NOMO-1 (cell line): ENCODE results near the gene HACD1.
"Not testable (repeated sequence)": the region's sequence is repeated elsewhere in the genome, so short reads cannot be mapped to it uniquely, and the experiment has no call there.

Experiments used
- DNase-seq, 2 experiments: peaks; one replicate each; lab custom pipeline; 2025; ENCODE audit not compliant: unreplicated experiment in 2 of 2; lab: John Stamatoyannopoulos, UW

The HACD1 gene

DNA sequence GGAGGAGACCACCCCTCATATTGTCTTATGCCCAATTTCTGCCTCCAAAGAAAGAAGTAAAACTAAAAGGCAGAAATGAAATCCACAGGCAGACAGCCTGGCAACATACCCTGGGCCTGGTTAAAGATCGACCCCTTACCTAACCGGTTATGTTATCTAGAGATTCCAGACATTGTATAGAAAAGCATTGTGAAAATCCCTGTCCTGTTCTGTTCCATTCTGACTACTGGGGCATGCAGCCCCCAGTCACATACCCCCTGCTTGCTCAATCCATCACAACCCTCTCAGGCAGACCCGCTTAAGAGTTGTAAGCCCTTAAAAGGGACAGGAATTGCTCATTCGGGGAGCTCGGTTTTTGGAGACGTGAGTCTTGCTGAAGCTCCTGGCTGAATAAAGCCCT is 29.9 kb downstream of the HACD1 start:
- DNase-seq, result not testable (repeated sequence)

DNA sequence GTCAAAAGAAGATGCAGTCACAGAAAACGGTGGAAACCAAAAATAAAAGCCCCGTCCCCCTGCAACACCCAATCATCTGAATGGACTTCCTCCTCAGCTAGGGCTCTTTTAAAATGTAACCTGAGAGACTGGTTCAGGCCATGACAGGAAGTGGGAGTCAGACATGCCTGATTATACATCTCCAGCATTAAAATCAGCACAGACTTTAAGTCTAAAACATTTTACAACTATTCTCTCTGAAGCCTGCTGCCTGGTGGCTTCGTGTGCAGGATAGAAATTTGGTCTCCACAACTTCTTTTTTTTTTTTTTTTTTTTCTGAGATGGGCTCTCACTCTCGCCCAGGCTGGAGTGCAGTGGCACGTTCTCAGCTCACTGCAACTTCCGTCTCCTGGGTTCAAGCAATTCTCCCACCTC is 30.3 kb downstream of the HACD1 start:
- DNase-seq, result peak in 1 of 2 experiments; percentile 36

DNA sequence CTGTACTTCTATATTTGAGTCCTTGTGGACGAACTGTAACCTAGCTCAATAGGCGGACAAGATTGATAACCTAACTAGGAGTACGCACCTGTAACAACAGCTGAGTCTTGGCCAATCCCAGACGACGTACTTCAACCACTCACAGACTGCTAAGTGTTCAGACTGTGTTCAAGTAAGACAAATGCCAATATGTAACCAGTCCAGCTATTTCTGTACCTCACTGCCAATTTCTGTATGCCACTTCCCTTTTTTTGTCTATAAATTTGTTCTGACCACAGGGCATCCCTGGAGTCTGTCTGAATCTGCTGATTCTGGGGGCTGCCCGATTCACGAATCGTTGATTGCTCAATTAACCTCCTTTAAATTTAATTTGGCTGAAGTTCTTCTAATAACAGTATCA is 32.2 kb downstream of the HACD1 start:
- peak; percentile 47 to 80 for DNase-seq

DNA sequence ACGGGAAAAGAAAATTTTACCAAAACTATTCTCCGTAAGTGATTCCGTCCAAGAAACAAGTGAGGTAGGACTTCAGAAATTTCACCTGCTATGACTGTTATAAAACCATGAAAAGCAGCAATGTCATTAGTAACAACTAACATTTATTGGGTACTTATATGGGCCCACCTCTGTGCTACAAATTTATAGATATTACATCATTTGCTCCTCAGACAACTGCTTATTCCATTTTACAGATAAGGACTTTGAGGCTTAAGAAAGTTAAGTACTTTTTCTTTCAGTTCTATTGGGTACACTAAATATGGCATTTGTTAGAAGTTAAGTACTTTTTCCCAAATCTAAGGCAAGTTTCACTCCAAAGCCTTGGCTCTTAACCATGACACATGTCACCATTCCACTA is 36.3 kb downstream of the HACD1 start:
- DNase-seq, result no peak

DNA sequence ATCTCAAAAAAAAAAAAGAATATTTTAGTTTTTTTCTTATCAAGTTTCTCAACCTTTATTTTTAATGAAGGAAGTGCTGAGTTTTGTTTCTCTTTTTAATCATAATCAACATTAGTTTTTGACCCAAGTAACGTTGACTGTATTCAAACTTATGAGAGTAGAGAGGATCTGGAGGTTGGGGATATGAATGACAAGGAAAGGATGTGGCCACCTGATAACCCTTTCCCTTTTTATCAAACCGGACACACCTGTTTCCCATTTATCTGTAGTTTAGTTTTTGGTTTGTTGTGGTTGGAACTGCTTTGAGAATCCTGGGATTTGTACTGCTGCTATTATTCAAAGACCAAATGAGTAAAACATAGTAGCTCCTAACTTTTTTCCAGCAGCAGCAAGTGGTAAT is 38.6 kb downstream of the HACD1 start:
- DNase-seq, result no peak

DNA sequence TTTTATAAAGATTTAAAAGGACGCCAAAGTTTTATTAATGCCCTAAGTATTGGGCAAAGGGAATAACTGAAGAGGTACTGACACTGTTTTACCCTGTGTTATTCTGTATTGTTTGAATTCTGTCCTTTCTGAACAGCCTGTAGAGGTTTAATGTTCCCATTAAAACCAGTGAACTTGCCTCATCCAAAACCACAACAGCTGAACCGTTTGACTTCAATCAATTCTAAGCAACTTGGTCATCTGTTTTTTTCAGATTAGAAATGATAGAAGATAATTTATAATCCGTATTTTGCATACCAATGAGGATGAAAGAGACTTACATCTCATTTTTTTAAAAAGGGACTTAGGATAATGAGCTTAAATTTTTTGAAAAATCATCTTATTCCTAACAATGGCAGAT is 40.4 kb downstream of the HACD1 start:
- DNase-seq, result no peak

DNA sequence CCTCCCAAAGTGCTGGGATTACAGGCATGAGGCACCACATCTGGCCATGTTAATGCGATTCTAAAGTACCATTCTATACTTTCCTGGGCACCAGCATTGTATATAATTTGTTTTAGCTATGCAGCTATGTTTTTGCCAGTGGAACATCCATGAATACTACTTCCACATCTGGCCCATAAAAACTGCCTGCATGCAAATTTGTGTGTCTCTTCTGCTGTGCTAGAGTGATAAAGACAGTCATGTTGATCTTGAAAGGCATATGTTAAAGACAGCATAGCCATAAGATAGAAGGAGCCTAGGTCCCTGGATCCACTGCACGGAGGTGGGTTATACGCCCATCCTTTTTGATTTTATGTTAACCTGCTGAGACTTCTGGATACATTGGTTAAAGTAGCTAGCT is 52.3 kb downstream of the HACD1 start:
- no peak for DNase-seq

DNA sequence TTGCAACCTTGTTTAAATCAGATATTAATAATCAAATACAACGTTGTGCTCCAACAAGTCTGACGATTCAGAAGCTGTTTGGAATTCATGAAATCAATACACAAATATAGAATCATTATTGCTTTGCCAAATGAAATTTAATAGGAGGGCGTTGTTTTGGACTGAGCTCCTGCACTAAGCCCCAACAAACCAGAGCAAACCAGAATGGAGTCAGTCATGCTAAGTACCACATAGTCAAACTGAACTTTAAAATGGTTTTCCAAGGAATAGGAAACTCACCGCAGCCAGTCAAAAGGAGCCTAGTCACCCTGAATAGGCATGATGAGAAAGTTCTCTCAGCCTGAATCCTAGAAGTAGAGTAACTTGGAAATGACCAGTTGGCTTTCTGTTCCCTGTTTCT is 53.7 kb downstream of the HACD1 start:
- DNase-seq, result no peak

DNA sequence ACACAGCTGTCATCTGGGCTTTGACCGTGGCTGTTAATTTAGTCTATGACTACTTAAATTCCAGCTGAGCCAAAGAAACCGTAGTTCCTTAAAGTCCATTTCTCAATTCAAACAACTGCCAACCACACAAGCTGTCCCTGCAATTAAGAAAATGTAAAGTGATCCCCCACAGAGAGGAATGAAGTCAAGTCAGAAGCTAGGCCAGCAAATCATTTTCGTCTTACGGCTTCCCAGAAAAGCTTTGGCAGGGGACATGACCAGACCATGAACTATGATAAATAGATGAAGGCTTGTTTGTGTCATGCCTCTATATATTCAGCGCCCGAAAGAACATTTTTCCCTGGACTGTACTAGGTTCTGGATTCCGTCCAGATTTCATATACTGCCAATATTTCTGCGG is 54.6 kb downstream of the HACD1 start:
- peak; percentile 68 to 92 for DNase-seq

DNA sequence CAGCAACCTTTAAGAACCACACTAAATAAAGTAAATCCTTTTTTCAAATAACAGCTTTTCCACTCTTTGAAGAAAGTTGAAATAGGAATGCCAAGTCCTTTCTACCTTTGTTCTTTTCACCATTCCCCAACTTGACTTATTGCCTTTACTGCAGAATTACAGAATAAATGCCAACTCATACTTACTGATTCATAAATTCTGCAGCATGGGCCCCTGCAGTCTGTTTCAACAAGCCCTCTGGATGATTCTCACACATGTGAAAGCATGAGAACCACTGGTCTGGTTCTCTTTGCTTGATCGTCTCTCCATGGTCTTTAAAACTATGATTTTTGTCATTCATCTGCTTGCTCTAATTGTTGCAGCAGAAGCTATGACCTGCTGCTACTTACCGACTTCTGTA is 56.1 kb downstream of the HACD1 start:
- DNase-seq, result no peak

DNA sequence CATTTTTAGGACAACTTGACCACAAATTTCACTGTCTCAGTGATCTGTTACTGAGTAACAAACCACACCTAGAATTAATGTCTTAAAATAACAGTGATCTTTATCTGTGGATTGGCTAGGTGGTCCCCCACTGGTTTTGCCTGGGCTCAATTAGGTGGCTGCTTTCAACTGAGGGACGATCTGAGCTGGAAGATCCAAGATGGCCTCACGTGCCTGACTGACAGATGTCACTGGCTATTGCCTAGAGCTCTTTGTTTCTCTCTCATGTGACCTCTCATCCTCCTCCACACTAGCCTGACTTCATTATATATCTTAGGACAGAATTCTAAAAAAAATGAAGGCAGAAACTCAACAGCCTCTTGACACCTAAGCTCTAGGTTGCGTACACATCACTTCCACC is 59.7 kb downstream of the HACD1 start:
- no peak for DNase-seq

DNA sequence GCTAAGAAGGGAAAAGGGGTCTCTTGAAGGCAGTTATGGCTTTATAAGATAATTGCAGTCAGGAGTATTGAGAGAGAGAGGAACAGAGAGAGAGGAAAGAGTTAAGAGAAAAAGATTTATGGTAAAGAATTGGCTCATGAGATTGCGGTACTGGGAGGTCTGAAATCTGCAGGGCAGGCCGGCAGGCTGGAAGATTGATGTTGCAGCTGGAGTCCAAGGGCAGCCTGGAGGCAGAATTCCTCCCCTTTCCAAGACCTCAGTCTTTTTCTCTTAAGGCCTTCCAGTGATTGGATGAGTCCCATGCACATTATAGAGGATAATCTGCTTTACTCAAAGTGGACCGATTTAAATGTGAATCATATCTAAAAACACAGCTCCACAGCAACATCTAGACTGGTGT is 68.4 kb downstream of the HACD1 start:
- DNase-seq, result no peak

DNA sequence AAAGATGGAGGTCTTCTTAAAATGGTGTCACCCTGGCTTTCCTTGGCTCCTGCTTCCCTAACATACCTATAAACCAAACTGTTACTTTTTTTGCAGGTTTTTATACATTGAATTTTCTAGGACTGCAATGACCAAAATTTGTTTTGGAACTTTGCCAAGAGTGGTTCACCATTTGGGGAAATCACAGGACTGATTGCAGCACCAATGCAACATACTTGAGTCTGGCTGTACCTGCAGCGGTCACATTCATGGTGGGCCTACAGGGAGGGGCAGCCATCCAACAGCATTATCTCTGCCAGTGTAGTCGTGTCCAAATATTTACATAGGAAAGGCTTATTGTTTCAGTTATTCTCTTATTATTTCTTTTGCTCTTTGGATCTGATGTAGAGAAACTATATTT is 69.0 kb downstream of the HACD1 start:
- DNase-seq, result no peak

DNA sequence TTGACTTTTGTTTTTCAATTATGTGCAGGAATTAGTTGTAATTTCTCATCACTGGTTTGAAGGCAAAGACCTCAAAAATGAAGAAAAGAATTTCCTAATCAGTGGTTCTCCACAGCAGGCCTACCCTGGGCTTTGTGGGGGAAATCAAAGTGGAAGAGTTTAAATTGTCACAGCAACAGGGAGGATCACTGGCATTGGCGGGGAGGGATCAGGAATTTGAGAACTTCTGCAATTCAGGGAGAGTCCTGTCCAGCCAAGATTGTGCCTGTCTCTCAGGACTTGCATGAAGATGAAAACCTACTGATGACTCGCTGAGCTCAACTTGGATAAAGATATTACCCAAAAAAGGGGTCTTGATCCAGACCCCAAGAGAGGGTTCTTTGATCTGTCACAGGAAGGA is 70.1 kb downstream of the HACD1 start:
- no peak for DNase-seq

DNA sequence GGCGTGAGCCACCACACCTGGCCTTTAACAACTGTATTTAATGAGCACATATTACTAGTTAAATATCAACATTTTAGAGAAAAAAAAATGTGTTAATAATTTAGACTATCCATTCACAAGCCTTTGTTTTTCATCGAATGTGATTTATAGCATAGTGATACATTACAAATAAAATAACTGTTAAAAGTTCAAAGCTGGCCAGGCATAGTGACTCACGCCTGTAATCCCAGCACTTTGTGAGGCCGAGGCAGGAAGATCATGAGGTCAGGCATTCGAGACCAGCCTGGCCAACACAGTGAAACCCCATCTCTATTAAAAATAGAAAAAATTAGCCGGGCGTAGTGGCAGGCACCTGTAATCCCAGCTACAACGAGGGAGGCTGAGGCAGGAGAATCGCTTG is 72.7 kb downstream of the HACD1 start:
- no peak for DNase-seq
